ENCODE results near the gene MAPK7. TPM values are rescaled to one million over a fixed set of nuclear protein-coding genes. Genes with fewer than 3 reads are reported as not detected.

Gene MAPK7
- total RNA-seq, 1 donor from 2014 or later, result 39.3 TPM

DNA sequence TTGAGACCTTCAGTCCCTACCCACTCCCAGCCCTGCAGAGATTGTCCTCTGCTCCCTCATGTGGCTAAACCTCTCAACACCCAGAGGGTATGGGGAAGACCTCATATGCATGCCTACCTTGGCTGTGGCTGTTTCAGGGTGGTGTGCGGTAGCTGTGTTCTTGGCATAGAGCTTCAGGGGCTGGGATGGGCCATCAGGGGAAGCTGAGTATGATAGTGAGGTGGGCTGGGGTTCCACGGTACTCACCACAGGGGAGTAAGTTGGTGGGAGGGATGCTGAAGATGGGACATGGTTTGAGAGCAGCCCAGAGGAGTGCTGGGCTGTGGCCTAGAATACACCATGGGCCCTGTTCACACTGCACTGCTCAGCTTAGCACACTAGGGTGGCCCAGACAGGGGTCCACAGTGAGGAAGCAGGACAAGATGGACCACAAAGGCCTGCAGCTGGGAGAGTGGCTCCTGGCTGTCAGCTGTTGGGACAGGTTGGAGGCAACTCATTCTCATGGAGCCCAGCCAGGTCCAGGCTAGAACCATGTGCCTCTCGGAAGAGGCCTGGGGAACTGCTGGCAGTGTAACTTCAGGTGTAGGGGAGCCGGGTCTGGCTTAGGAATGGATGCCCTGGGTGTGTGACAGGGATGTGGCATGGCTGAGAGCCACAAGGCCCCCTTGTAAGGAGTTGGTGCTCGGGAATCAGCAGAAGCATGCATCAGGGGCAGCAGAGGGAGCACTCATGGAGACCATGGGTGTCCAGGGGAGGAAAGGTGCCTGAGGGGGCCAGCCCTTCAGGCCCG lies 5.6 kb downstream of the MAPK7 start:
- Mint-ChIP-seq H3K36me3 (ENCODE audit: low read depth) (peaks cover 9% of the 10 kb centered on the region), H3K27me3 (ENCODE audit: low read depth) (no peaks in the 10 kb centered on the region), H3K9me3 (no peaks in the 10 kb centered on the region), H3K27ac (ENCODE audit: unreplicated experiment) (peak overlapping the region; percentile 86), H3K4me3 (peak overlapping the region; percentile 40), H3K4me1 (peaks cover 31% of the 10 kb centered on the region)
- TF ChIP-seq CTCF (conservative IDR thresholded peaks at IDR 0.05), result no peak
- no peak for DNase-seq (ENCODE audit: low read depth, low spot score)

- no peak for DNase-seq (ENCODE audit: low read depth, low spot score)
- no peaks in the 10 kb centered on the region for H3K27me3 Mint-ChIP-seq (ENCODE audit: low read depth)
- no peak overlapping the region for H3K27ac Mint-ChIP-seq (ENCODE audit: unreplicated experiment)
- H3K36me3 Mint-ChIP-seq (ENCODE audit: low read depth), result peaks cover 6% of the 10 kb centered on the region
- peaks cover 21% of the 10 kb centered on the region for H3K4me1 Mint-ChIP-seq
- peak overlapping the region; percentile 40 for H3K4me3 Mint-ChIP-seq
- H3K9me3 Mint-ChIP-seq, result no peaks in the 10 kb centered on the region
- TF ChIP-seq CTCF (conservative IDR thresholded peaks at IDR 0.05), result no peak
These were observed 6.6 kb downstream of the MAPK7 start for GRCh38 chr17:19384723-19385391.

DNA sequence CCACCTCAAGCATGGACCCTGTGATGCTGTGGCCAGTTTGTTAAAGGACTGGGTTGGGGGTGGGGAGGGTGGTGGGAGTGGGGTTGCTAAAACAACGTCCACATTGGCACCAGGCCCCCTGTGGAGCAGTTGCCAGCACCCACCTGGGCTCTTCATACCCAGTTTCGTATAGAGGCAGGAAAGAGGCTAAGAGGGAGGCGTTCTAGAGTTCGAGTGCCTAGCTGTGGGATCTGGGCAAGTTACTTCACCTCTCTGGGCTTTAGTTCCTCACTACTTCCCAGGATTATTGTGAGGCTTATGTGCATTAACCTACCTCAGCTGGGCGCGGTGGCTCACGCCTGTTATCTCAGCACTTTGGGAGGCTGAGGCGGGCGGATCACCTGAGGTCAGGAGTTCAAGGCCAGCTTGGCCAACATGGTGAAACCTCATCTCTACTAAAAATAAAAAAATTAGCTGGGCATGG lies 7.3 kb downstream of the MAPK7 start:
- H3K4me1 Mint-ChIP-seq, result peaks cover 20% of the 10 kb centered on the region
- no peak for DNase-seq (ENCODE audit: low read depth, low spot score)
- no peaks in the 10 kb centered on the region for H3K27me3 Mint-ChIP-seq (ENCODE audit: low read depth)
- H3K4me3 Mint-ChIP-seq, result no peak overlapping the region
- H3K9me3 Mint-ChIP-seq, result no peaks in the 10 kb centered on the region
- no peak for TF ChIP-seq CTCF (conservative IDR thresholded peaks at IDR 0.05)
- H3K27ac Mint-ChIP-seq (ENCODE audit: unreplicated experiment), result no peak overlapping the region
- peaks cover 6% of the 10 kb centered on the region for H3K36me3 Mint-ChIP-seq (ENCODE audit: low read depth)

DNA sequence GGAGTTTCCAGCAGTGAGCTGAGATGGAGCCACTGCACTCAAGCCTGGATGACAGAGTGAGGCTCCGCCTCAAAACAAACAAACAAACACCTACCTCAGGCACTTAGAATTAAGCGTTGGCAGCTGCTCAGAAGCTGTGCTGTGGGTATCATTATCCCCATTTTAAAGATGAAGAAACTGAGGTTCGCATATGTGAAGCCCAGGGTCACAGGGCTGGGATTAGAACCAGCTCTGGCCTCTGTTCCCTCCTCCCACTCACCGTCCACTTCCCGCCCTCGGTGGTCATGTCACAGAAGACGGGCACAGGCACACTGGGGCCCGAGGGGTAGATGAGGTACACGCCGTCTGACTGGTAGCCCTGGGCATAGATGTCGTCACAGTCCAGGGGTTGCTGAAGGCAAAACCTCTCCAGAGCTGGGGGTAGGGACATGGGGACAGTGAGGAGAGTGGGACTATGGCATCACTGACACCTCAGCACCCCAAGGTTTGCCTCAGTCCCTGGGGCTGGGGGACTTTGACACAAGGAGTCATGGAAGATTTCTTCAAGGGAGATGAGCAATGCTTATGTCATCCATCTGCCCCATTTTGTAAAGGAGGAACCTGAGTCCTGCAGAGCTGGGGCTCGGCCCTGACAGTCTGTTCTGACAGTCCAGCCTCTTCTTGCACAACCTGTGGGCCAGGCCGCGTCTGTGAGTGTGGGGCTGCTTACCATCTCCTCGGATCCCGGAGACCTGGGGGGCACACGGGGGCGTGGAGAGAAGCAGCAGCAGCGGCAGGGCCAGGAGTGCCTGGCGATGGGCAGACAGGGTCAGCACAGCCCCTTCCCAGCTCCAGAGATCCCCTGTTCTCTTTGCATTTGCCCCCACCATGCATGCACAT lies 8.0 kb downstream of the MAPK7 start:
- no peak for DNase-seq (ENCODE audit: low read depth, low spot score)
- Mint-ChIP-seq H3K4me3 (peak overlapping the region; percentile 58), H3K9me3 (no peaks in the 10 kb centered on the region), H3K27me3 (ENCODE audit: low read depth) (no peaks in the 10 kb centered on the region), H3K4me1 (peaks cover 20% of the 10 kb centered on the region), H3K27ac (ENCODE audit: unreplicated experiment) (peak overlapping the region; percentile 75), H3K36me3 (ENCODE audit: low read depth) (peaks cover 5% of the 10 kb centered on the region)
- no peak for TF ChIP-seq CTCF (conservative IDR thresholded peaks at IDR 0.05)
